GM18511 (cell line): ENCODE data around the gene TBATA.

Experiments
- ATAC-seq: cut with Tn5 transposase; IDR thresholded peaks from one replicate; pipeline ENCODE4 v1.9.1; 2021; ENCODE audit warnings: mild to moderate bottlenecking, moderate library complexity; ENCODE audit not compliant: unreplicated experiment

TBATA gene

GRCh38 chr10:70785190-70785589, at the start of gene TBATA:
TBATA (minus strand) TSS chr10:70785377; CDS start chr10:70783379, 1,998 bp downstream.
- ATAC-seq = no peak

GRCh38 chr10:70834441-70835151, 49.4 kb upstream of the TBATA start:
- ATAC-seq = no peak

DNA sequence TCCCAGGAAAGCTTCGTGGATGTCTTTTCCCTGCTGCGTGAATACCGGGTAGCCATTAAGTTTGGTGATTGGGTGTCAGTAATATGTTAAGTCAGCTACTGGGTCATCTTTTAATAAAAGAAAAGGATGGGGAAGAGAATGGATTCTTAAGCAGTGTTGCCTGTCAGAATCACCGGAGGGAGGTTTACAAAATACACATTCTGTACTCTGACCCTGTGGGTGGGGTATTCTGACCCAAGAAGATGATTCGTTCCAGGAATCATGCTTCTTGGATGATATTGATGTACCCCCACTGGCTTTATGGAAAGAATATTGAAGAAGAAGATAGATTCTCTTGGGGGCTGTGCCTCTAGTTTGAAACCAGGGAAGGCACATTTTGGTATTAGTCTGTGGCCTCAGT, 48.8 kb upstream of the TBATA start:
- no peak for ATAC-seq

- ATAC-seq = no peak
Measured at GRCh38 chr10:70833601-70834000, 48.4 kb upstream of the TBATA start.

DNA sequence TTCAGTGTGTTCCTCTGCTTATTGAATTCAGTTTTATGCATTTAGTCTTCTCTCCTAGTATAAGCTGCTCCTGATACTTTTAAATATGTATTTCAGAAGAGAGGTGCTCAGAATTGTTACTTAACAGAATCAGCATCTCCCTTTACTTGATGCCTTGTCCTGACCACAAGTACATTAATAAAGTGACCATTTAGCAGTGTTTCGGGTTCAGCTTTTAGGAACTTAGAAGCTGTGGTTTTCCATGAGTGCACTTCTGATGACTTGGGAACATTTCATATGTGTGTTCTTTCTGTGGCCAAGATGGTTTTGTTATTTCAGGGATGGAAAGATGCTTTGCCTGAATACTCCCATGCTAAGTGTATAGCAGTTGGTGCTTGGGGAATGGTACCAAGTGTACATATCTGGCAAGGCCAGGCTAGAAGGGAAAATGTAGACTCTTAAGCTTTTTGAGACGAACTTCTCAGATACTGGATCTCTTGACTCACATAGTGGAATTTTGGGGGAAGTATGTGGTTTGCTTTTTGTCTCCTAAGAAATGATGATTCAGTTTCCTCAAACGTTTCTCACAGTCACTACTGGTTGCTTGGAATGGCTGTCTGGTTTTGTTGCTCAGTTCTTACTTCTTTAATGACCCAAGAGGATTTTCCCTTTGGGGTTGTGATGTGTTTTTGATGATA, 47.8 kb upstream of the TBATA start:
- no peak for ATAC-seq

GRCh38 chr10:70832221-70832620, 47.0 kb upstream of the TBATA start:
- no peak for ATAC-seq

DNA sequence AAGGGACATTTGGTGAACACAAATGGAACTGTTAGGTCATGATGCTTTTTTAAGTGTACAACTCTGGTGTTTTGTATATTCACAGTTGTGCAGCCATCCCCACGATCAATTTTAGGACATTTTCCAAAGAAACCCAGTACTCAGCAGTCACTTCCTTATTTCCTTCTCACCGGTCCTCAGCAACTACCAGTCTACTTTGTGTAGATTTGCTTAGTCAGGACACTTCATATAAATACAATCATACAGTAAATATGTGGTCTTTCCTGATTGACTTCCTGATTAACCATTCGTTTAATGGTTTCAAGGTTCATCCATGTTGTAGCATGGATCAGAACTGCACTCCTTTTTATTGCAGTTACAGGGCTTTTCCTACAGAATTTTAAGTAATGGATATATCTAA, 45.0 kb upstream of the TBATA start:
- no peak for ATAC-seq

DNA sequence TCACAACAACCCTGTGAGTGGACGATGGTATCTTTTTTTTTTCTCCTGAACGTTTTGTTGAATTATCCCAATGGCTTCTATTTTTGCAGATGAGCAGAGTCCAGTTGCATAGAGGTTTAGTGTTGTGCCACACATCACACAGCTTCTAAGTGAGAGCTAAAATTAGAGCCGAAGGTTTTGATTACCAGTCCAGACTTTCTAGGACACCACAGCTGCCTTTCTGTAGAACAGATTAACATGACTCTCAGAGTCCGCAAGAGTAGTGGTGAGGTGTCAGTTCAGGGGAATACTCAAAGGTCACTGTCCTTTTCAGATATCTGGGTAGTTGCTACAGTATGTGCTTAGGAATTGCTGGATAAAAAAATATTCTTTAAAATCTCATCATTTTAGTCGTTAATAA, 44.4 kb upstream of the TBATA start:
- no peak for ATAC-seq

GRCh38 chr10:70828923-70829322, 43.7 kb upstream of the TBATA start:
- no peak for ATAC-seq

DNA sequence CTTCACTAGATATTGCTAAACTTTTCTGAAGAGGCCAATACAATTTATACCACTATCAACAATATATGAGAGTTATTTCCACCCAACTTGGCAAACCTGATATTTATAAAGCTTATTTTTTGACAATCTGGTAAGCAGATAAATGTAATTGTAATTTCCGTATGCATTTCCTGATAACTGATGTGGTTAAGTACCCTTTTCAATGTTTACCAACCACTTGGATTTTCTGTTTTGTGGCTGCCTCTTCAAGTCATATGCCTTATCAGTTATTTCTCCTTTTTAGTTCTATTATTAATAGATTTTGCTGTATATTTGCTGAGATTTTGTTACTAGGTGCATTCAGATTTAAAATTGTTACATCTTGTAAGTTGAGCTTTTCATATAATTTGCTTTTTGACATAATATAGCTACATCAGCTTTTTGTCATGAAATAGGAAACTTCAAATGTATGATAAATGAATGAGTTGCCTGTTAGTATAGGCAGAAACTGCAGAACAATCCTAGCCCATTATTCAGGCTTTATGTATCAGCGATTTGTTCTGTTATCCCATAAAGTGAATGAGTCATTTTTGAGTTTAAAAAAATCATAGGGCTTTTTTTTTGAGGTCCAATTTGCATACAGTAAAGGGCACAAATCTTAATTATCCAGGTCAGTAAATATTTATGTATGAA, 42.0 kb upstream of the TBATA start:
- ATAC-seq = no peak

DNA sequence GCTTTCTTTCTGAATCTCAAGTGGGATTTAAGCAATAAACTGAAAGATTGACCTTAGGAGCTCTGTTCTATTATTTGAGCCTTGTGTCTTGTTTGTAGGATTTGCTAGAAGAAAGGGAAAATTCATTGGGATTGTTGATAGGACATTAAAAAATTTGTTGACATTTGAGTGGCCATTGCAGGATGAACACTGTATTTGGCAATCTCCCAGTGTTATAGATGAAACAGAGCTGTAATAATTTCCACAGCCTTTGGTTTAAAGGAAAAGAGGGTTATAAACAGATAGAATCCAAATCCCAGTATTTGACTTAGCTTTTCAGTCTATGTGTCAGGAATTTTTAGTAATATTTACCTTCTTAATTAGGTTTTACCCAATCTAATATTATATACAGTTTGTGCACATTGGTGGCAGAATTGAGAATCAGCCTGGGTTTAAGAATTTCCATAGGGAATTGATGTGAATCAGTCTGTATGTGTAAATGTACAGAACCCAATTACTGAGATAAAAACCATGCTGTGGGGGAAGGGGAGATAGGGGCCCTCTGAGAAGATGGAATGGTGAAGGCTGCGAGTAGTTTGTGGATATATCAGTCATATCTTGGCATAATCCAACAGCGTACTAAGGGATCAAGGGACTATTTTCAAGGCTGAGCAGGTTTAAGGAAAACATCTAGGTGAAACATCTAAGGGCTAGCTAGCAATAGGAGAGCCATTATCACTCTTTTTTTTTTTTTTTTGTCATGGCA, 37.1 kb upstream of the TBATA start:
- no peak for ATAC-seq

- no peak for ATAC-seq
Measured at GRCh38 chr10:70820976-70821750, 36.0 kb upstream of the TBATA start.

DNA sequence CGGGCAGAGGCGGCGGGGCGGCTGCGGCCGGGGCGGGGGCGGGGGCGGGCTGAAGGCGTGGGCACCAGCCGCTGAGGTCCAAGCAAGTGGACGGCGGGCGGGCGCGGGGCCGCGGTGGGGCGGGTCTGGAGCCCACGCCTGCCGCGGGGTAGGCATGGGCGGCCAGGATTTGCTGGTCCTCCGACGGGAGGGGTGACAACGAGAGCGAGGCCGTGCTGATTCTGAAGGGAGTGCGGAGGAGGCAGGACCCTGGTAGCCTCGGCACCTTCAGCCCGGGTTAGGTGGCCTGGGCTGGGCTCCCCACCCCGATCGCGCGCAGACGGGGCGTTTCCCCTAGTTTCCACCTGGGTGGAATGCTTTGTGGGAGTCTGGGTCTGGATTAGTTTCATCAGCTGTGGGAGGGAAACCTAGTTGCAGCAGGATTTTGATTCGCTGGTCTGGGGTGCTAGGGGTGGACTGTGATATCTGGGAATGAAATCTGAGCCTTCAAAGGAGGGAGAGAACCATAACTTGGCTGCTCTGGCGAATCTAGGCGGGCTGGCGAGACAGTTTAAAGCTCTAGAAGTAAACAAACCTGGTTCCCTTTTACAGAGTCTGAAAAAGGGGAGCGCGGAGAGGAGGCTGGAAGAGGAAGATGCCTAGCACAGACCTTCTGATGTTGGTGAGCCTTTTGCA, 31.2 kb upstream of the TBATA start:
- peak; percentile 44 for ATAC-seq

DNA sequence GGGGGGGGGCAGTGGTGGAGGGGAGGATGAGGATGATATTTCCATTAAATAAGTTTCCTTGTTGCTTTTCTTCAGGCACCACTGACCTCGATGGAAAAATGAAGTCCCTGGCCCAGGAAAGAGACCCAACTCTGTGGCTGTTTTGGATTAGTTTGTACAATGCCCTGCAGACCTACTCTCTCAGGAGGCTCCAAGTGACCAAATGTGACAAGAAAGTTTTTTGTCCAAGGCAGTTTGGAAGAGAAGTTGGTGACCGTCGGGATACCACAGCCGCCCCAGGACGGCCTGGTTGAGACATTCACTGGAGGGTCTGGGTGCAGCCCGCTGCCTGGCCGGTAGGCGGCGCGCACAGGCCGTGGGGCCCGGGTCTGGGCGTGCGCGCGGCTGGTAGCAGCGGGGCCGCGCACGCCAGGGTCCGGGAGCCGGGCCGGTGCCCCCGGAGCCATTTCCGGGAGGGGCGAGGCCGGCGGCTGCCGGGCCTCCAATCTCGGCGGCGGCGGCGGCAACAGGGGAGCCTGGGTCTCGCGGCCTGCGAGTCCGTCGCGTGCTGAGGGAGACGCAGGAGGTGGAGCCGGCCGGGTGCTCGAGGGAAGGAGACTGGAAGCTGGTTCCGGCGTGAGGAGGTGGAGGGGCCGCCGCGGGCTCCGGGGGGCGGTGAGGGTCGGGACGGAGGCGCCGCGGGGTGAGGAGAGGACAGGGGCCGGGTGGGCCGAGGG, 30.5 kb upstream of the TBATA start, which contains the start of gene SGPL1:
Gene SGPL1, plus strand, starts transcription at position 445 of the 716 bp plus-strand sequence. CDS start 906 bp downstream, outside the sequence.
- ATAC-seq = peak; percentile 90

DNA sequence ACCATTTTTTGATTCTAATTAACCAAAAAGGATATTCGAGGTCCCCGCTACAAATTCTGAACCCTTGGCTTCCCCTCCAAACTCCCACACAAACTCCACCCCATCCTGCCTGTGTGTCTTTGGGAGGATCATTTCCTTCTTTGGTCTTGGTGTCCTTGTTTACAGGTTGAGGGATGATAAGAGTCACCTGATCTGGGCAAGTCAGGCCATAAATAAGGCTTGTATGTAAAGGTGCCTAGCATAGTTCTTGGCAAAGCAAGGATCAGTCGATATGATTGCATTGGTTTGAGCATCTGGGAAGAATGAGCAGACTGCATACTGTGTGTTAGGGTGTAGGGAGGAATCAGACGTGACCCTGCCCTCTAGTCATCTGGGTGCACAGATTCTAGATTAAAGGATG, 28.9 kb upstream of the TBATA start:
- ATAC-seq = no peak

DNA sequence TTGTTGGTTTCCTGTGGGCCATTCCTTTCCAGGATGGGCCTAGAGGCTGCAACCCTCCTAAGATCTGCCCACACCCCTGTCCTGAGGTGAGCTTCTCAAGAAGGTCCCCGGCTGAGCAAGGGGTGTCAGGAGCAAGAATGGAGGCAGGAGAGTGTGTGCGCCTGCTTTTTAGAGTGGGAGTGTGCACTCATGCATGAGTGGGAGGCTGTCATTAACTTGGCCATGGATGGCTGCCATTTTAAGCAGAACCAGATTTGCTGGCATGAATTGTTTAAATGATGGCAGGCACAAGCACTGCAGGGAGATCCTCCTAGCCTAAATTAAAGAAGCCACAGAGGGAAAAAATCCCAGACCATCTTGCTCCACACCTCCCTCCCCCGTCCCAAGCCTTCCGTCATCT, 27.6 kb upstream of the TBATA start:
- ATAC-seq = no peak

GRCh38 chr10:70811881-70812280, 26.7 kb upstream of the TBATA start:
- no peak for ATAC-seq

DNA sequence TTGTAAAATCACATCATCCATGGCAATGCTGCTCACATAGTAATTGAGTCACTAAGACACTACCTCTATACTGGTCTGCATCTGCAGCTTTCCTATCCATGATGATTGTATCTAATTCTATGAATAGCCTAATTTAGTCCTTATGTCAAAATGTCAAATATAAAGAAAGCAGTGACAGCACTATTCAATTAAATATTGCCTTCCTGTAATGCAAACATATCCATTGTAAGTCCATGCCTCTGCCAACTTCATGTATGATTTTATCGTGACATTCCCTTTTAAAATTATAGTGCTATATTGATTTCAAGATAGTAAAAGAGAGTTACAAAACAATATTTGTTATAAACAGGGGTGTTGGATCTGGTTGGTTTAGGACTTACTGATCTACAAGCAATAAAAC, 25.8 kb upstream of the TBATA start:
- ATAC-seq = no peak

DNA sequence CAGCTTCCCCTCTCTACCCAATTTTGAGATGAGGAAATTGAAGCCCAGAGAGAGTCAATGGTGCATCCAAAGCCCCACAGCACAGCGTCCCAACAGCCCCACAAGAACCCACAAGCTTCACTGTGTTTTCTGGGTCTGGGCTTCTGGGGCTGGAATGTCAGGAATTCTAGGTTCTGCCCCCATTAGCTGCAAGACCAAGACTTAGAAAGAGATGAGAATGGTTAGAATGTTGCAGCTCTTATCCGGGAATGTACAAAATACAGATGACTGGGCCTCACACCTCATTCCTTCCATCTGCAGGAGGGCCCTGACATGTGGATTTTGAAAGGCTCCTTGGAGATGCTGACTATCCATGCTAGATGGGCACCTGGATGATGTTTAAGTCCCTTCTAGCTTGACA, 24.5 kb upstream of the TBATA start:
- no peak for ATAC-seq
